ENCODE measurements around the gene SELP.

The SELP gene

DNA sequence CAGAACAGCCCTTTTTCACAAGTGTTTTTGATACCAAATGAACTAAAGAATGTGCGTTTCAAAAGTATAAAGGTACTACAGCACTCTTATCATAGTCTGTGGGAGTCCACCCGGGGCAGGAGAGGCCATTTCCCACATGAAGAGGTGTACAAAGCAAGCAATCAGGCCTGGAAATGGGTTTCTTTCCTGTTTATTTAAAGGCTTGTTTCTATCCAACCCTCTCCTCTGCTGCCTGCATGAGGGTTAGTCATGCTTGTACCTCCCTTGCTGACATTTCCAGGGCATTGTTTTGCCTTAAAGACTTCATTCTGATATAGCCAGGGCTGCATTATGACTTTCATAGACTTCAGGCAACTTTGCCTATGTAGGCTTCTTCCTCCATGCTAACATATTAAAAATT, 11.6 kb downstream of the SELP start:
- no peak for DNase-seq

GRCh38 chr1:169615803-169616202, 14.1 kb downstream of the SELP start:
- DNase-seq = no peak

DNA sequence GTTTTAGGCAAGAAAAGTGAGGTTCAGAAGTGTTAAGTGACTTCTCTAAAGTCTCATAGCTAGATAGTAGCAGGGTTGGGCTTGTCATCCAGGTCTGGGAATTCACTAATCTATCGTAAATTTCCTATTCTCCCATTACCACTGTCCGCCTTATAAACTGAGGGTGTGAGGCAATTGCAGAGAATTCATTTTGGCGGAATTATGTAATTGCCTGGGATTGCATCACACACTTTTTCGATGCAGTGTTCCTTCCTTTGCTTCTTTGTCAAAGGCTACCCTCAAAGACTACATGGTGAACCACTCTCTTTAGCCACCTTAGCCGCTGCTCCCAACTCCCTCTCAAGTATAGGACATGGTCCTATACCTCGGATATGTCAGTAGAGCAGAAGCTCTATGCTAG, 19.1 kb downstream of the SELP start:
- DNase-seq = no peak

- no peak for DNase-seq
Observed at GRCh38 chr1:169610108-169610507, 19.8 kb downstream of the SELP start.

DNA sequence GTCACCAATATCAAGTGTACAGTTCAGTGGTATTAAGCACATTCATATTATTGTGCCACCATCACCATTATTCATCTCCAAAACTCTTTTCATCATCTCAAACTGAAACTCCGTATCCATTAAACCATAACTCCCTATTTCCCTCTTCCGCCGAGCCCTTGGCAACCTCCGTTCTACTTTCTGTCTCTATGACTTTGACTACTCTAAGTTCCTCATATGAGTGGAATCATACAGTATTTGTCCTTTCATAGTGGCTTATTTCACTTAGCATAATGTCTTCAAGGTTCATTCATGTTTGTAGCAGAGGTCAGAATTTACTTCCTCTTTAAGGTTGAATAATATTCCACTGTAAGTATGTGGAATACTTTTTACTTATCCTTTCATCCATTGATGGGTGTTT, 21.7 kb downstream of the SELP start:
- no peak for DNase-seq

DNA sequence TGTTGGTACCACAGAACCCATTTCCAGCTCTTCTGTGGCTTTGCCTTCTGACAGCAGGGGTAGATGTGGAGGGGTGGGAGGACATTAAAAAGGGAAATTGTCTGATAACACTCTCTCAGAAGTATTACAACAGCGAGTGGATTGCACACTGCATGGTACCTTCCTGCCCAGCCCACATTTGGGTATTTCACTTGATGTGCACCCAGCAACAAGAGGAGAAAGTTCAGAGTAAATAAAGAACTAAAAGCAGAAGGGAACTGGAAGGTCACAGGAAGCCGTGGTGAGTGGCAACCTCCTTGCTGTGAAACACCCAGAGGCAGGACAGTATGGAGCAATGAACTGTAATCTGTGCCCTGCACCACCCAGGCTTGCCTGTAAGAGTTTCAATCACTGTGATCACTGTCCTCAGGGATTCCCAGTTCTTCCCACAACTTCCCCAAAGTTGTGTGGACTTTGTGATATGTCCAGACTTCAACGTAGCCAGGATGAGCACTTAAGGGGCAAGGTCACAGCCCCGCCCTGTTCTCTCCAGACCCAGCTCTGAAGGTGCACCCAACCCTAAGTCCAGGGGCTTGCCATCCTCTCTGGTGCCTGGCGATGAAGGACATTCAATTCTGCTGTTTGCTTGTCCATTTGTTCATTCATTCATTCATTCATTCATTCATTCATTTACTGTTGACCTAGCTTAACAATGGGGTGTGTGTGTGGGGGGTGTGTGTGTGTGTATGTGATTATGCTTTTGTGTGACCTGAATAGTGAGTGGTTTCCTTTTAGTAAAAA, 25.0 kb downstream of the SELP start:
- DNase-seq = no peak

- DNase-seq = no peak
Observed at GRCh38 chr1:169601096-169601881, 28.6 kb downstream of the SELP start.

DNA sequence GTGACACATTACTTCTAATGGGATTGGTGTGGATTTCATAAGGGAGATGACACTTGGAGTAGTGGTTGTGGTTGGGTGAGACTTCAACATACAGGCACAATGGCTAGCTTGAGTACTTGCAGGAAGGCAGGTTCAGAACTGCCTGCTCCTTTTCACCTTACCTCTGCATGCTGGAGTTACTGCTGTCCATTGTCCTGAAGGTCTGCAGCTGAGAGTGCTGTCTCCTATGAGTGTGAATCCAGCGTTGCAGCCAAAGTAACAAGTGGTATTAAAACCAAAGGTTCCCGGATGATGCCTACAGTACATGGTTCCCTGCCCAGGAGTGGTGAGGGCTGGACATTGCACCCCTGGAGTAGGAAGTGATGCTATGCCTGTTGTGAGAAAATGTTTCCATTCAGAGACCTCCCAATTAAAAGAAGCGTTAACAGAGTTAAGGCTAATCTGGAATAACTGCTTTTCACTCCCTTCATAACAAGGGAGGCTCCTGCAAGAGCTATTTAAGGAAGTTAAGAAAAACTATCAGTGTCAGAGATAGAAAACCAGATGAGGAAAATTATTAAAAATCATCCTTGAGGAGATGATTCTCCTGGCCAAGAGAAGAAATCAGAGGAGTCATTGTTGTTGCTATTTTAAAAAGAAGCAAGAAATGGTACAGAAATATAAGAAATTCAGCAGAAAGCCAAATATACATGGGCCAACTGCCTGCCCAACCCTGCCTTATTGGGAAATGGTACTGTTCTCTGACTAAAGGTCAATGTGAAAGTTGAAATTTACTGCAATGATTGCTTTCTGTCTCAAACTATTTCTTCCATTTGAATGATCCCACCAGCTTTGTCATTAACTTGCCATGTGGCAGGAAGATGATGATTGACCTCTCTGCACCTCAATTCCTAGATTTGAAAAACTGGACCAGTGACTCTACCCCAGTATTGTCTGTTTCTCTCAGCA, 33.9 kb downstream of the SELP start:
- DNase-seq = no peak

GRCh38 chr1:169594391-169594790, 35.5 kb downstream of the SELP start:
- DNase-seq = no peak

GRCh38 chr1:169590932-169591331, 39.0 kb downstream of the SELP start:
- DNase-seq = no peak

DNA sequence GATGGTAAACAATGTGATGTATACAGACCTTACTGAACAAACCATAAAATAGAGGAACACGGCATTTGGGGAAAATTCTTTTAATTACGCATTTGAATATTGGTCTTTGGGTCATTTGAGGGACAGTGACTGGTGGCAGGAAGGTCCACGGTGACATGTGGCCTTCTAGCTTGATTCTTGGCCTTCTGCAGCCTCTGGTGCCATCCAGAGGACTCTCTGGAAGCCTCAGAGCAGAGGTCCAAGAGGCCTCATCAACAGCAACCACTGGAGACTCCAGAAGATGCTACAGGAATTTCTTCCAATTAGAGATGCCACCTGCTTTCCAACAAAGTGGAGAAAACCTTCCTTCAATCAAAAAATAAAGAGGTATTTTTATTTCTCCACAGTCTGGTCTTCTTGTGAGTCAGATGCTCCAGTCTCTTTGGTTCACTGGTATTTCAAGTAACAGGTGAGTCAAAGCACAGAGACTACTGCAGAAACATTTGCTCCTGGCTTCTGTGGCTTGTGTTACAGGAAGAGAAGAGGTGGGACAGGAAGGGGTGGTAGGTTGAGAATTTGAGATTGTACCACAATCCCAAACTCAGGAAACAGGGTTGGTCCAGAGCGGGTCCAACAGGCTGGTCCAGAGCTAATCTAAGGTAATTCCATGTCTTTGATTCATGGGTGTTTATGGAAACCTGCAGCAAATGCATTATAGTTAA, 41.0 kb downstream of the SELP start:
- DNase-seq = no peak

DNA sequence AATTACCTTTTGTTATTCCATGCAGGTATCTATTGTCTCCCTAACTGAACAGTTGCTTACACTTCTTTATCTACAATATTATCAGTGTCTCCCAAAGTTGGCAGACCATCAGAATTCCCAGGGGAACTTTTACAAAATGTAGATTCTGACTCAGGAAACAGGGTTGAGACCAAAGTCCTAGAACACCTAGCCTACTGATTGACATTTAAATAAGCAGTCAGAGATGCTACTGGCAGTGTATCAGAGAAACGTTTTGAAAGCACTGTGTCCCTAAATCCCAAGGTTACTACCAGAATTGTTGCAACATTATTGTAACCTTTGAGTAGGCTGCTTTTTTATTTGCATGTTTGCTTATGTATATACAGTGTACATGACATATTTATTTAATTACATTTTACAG, 41.8 kb downstream of the SELP start:
- no peak for DNase-seq

DNA sequence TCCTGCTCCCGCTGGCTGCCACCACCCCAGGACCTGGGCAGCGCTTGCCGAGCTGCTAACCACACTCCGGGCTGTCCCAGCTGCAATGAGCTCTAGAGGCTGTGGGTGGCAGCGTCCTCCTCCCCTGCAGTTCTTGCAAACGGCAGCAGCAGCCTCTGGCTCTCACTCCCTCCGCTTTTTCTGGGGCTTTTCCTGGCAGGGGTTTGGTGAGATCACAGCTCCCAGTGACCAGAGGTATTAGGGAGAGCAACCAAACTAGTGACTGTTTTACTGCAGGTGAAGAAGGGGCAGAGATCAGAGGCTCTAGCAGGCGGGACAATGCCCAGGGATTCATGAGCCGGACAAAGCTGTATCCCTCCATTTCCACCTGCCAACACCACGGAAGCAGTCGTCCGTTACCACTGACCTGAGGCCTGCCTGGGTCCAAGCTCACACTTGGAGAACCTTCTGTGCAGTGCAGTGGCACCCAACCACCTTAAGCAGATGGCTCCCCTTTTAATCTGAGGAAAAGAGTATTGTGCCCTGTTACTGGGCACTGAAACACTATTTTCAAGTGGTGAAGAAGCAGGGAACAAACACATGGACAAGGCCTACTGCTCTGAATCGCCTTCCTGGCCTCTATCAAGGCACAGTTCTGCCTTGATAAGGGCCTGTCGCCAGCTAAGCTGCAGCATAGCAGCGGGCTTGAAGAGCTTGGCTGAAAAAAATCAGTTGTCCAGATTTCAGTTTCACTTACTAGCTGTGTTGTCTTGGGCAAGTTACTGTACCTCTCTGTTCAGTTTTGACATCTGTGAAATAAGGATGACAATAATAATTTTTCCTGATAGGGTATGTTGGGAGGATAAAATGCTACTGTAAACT, 43.3 kb downstream of the SELP start, which contains the start of gene F5:
Gene F5 (minus strand): TSS at position 87 of the 861 bp plus-strand sequence. CDS start 95 bp downstream, outside the sequence.
- peak; percentile 78 for DNase-seq

GRCh38 chr1:169586067-169586394, 43.9 kb downstream of the SELP start:
- DNase-seq = no peak

DNA sequence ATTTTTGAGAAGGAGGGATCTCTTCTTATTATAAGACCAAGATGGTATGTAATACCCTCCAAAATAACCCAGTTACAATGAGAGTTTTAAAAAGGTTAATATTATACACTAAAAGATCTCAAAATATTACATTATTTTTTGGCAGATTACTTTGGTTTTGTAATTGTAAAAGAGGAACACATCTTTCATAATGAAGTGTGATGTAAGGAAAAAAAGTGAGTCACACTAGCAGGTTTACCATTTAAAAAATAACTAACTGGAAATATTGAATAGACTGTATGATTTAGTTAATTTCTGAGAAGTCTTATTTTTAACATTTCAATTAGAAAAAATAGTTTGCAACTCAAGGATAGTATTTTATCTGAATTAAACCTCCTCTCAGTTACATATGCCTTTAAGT, 44.7 kb downstream of the SELP start:
- DNase-seq = no peak

- no peak for DNase-seq
Observed at GRCh38 chr1:169584483-169585144, 45.3 kb downstream of the SELP start.

- DNase-seq = no peak
Observed at GRCh38 chr1:169577981-169578738, 51.8 kb downstream of the SELP start.

DNA sequence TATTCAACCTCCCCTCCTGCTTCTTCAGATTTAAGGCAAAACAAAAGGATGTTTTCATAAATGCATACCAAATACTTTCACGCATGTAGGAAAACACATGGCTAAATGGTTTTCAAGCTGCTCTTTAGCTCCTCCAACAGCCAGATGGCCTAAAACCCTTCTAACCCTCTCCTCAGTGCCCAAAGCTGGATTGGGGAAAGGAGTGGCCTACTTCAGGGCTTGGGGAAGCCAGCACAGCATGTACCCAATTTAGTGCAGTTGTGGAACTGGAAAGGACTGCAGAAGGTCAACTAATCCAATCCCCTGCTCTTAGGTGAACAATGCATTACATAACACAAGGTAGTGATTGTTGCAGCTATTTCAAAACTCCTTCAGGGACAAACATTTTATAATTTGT, 53.0 kb downstream of the SELP start:
- no peak for DNase-seq

- no peak for DNase-seq
Observed at GRCh38 chr1:169576241-169576934, 53.5 kb downstream of the SELP start.

- no peak for DNase-seq
Observed at GRCh38 chr1:169574336-169574735, 55.6 kb downstream of the SELP start.

Measured in retina (tissue), 1 donor.